Astrocyte (in vitro differentiated cells and primary cell): Measurements from ENCODE around the gene PADI2.

Experiments used
- EZH2 ChIP-seq: IDR thresholded peaks from 2 replicates; pipeline ENCODE4 v1.6.1; 2012; ENCODE audit warnings: mild to moderate bottlenecking, low read length, inconsistent platforms; ENCODE audit not compliant: insufficient read depth
- TF ChIP-seq, protein P1 (sequence below): IDR thresholded peaks from 2 replicates; pipeline ENCODE4 v1.5.1; 2011; ENCODE audit warnings: low read depth, mild to moderate bottlenecking, inconsistent platforms, low read length, moderate library complexity; ENCODE audit not compliant: insufficient read depth

GRCh38 chr1:17136936-17137335 is 17.7 kb upstream of the PADI2 start:
- no peak for TF ChIP-seq EZH2
- TF ChIP-seq, protein P1, sequence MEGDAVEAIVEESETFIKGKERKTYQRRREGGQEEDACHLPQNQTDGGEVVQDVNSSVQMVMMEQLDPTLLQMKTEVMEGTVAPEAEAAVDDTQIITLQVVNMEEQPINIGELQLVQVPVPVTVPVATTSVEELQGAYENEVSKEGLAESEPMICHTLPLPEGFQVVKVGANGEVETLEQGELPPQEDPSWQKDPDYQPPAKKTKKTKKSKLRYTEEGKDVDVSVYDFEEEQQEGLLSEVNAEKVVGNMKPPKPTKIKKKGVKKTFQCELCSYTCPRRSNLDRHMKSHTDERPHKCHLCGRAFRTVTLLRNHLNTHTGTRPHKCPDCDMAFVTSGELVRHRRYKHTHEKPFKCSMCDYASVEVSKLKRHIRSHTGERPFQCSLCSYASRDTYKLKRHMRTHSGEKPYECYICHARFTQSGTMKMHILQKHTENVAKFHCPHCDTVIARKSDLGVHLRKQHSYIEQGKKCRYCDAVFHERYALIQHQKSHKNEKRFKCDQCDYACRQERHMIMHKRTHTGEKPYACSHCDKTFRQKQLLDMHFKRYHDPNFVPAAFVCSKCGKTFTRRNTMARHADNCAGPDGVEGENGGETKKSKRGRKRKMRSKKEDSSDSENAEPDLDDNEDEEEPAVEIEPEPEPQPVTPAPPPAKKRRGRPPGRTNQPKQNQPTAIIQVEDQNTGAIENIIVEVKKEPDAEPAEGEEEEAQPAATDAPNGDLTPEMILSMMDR, result no peak
